ENCODE measurements around the gene GSTM1. TPM values are rescaled to one million over a fixed set of nuclear protein-coding genes. Genes with fewer than 3 reads are reported as not detected.

GSTM1 gene
- polyA plus RNA-seq, 3 donors, result 13.5 to 27.7 TPM; not detected in 1

GRCh38 chr1:109721042-109721441 is 33.4 kb downstream of the GSTM1 start:
- no peaks in the 10 kb centered on the region for H3K9me3 ChIP-seq (replicated peaks in 1 of 2; ENCODE audit: control insufficient read depth in 1 of 2, insufficient read depth in 1 of 2, low read length in 2 of 2)

DNA sequence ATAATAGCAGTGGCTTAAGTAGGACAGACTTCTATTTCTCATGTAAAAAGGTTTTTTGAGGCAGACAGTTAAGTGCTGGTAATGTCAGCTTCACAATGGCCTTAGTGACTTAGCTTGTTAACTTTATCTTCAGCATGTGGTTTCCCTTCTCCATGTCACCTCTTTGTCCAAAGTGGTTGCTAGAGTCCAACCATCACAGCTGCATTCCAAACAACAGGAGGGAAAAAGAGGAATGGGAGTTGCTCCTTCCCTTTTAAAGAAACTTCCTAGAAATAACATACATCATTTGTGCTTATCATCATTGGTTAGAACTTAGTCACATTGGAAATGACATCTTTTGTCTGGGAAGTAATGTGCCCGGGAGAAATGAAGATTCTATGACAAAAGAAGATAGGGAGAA is 34.4 kb downstream of the GSTM1 start:
- DNase-seq, result no peak
- H3K9me3 ChIP-seq (replicated peaks in 1 of 2; ENCODE audit: control insufficient read depth in 1 of 2, insufficient read depth in 1 of 2, low read length in 2 of 2), result no peaks in the 10 kb centered on the region
- H3K27me3 ChIP-seq (ENCODE audit: control insufficient read depth in 2 of 2, insufficient read depth in 2 of 2, low read length in 2 of 2), result no peaks in the 10 kb centered on the region
- H4K20me1 ChIP-seq (ENCODE audit: insufficient read depth, low read length), result no peaks in the 10 kb centered on the region
- no peak overlapping the region for H2AFZ ChIP-seq (ENCODE audit: insufficient read depth, low read depth, low read length, poor library complexity, severe bottlenecking)
- H3K27ac ChIP-seq (ENCODE audit: low read depth in 1 of 2, low read length in 2 of 2), result no peak overlapping the region
- no peak overlapping the region for H3K4me3 Mint-ChIP-seq
- no CpG with 5 or more reads among the region's 1 CpG for WGBS (ENCODE audit: insufficient coverage)
- no peaks in the 10 kb centered on the region for H3K4me1 ChIP-seq (ENCODE audit: control insufficient read depth in 1 of 2, insufficient read depth in 2 of 2, low read length in 2 of 2)
- peaks cover 7% of the 10 kb centered on the region for H3K4me1 Mint-ChIP-seq
- intact Hi-C loops (cut with micrococcal nuclease), result no loop called here
- no peak overlapping the region for H3K4me2 ChIP-seq (replicated peaks; ENCODE audit: extremely low read depth, low read length, poor library complexity, severe bottlenecking)
- H3K27ac Mint-ChIP-seq, result no peak overlapping the region
- H3K9me3 Mint-ChIP-seq, result peaks cover 0 to 5% (median 0%) of the 10 kb centered on the region in 7 donors
- TF ChIP-seq CTCF (IDR thresholded peaks at IDR 0.05), result no peak
- no peaks in the 10 kb centered on the region for H3K79me2 ChIP-seq (ENCODE audit: insufficient read depth, low read length)
- H3K27me3 Mint-ChIP-seq (ENCODE audit: low read depth in 3 of 3), result peaks cover 0 to 4% (median 2%) of the 10 kb centered on the region in 3 donors
- no peaks in the 10 kb centered on the region for H3K36me3 Mint-ChIP-seq
- H3K36me3 ChIP-seq (replicated peaks in 1 of 2; ENCODE audit: control insufficient read depth in 1 of 2, insufficient read depth in 2 of 2, low read length in 2 of 2), result no peaks in the 10 kb centered on the region
- H3K4me3 ChIP-seq (replicated peaks in 1 of 3; ENCODE audit: low read depth in 2 of 3, low read length in 3 of 3), result no peak overlapping the region
- no peak overlapping the region for H3K9ac ChIP-seq (ENCODE audit: insufficient read depth, low read length, poor library complexity, severe bottlenecking)

More at GRCh38 chr1:109721042-109721441, 33.4 kb downstream of the GSTM1 start:
- Histone ChIP-seq H2AFZ (ENCODE audit: insufficient read depth, low read depth, low read length, poor library complexity, severe bottlenecking) (no peak overlapping the region), H3K27ac (ENCODE audit: low read depth in 1 of 2, low read length in 2 of 2) (no peak overlapping the region), H3K27me3 (ENCODE audit: control insufficient read depth in 2 of 2, insufficient read depth in 2 of 2, low read length in 2 of 2) (no peaks in the 10 kb centered on the region), H3K36me3 (replicated peaks in 1 of 2; ENCODE audit: control insufficient read depth in 1 of 2, insufficient read depth in 2 of 2, low read length in 2 of 2) (no peaks in the 10 kb centered on the region), H3K4me3 (replicated peaks in 1 of 3; ENCODE audit: low read depth in 2 of 3, low read length in 3 of 3) (no peak overlapping the region), H3K4me2 (replicated peaks; ENCODE audit: extremely low read depth, low read length, poor library complexity, severe bottlenecking) (no peak overlapping the region), H3K79me2 (ENCODE audit: insufficient read depth, low read length) (no peaks in the 10 kb centered on the region), H3K4me1 (ENCODE audit: control insufficient read depth in 1 of 2, insufficient read depth in 2 of 2, low read length in 2 of 2) (no peaks in the 10 kb centered on the region), H3K9ac (ENCODE audit: insufficient read depth, low read length, poor library complexity, severe bottlenecking) (no peak overlapping the region), H4K20me1 (ENCODE audit: insufficient read depth, low read length) (no peaks in the 10 kb centered on the region)
- Mint-ChIP-seq H3K9me3 (peaks cover 0 to 5% (median 0%) of the 10 kb centered on the region in 7 donors), H3K36me3 (no peaks in the 10 kb centered on the region), H3K27me3 (ENCODE audit: low read depth in 3 of 3) (peaks cover 0 to 3% (median 2%) of the 10 kb centered on the region in 3 donors), H3K27ac (peak overlapping the region in 1 of 7 donors; percentile 11), H3K4me3 (no peak overlapping the region), H3K4me1 (peaks cover 7% of the 10 kb centered on the region)
- 56% methylated on average over 3 of the region's 5 CpGs for WGBS (ENCODE audit: insufficient coverage)
- no peak for TF ChIP-seq CTCF (IDR thresholded peaks at IDR 0.05)
- intact Hi-C loops (cut with micrococcal nuclease), result no loop called here
- peak in 1 of 3 donors; percentile 9 for DNase-seq

Data from CD14-positive monocyte (primary cell).